Measurements from ENCODE around the gene GFAP.
A peak's percentile ranks its signal among the peaks of the same experiment; 100 is the strongest.

Gene GFAP

DNA sequence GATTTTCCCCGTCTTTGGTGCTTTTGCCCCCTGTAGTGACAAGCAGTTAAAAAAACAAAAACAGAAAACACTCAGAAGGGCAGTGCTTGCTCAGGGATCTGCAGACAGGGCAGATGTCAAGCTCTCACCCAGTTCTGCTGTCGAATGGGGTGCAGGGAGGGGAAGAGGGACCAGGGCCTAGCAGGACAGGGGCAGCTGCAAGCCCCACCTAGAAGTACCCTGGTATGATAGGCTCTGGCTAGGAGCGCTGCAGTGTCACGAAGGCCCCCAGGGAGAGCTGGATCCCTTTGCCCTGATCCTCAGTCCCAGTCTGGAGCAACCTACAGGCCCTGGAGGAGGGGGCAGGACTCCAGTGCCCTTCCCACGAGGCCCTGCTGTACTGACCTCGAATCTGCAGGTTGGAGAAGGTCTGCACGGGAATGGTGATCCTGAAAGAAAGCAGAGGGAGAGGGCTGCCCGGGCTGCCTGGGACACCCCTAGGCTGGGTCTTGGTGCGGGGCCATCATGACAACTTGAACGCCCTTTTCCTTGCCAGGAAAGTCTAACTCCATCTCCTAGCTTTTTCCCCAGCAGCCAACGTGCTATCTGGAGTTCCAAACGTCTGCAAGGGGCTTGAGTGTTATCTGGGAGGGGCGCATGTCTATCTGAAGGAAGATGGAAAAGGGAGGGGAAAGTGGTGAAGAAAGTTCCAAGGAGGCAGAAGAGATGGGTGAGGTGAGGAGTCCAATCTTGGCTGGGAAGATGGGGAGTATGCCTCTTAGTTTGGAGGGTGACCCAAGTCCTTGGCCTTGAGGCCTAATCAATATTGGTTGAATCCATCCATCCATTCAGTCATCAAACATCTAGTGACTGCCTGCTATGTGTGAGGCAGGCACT, 4.8 kb downstream of the GFAP start:
- in situ Hi-C loops (cut with MboI; ENCODE audit: low pct_unique_long_range_greater_than_20kb, low sequenced_read_pairs, unreplicated experiment), result no loop called here
- TF ChIP-seq, protein P1, sequence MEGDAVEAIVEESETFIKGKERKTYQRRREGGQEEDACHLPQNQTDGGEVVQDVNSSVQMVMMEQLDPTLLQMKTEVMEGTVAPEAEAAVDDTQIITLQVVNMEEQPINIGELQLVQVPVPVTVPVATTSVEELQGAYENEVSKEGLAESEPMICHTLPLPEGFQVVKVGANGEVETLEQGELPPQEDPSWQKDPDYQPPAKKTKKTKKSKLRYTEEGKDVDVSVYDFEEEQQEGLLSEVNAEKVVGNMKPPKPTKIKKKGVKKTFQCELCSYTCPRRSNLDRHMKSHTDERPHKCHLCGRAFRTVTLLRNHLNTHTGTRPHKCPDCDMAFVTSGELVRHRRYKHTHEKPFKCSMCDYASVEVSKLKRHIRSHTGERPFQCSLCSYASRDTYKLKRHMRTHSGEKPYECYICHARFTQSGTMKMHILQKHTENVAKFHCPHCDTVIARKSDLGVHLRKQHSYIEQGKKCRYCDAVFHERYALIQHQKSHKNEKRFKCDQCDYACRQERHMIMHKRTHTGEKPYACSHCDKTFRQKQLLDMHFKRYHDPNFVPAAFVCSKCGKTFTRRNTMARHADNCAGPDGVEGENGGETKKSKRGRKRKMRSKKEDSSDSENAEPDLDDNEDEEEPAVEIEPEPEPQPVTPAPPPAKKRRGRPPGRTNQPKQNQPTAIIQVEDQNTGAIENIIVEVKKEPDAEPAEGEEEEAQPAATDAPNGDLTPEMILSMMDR (IDR thresholded peaks at IDR 0.05; ENCODE audit: extremely low read depth, insufficient read depth, missing control alignments), result no peak
- peak; percentile 9 for DNase-seq (ENCODE audit: low spot score)

DNA sequence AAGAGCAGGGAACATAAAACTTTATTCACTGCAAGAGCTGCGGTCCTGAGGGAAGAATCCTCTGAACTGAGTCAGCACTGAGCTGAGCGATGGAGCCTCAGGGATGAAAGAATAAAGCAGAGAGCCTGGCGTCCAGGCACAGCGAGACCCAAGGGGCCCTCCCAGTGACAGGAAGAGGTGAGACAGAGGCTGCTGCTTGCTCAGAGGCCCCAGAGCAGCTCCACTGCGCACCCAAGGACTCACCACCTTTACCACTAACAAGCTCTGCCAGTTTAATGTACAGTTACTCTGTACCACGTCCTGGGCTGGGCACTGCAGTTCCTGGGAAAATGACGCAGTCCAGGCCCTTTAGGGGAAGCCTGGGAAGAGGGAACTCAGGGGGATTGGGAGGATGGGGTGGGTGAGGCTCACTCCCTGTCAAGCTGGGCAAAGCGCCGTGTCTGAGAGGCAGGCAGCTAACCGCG, 5.6 kb downstream of the GFAP start:
- TF ChIP-seq, protein P1 (IDR thresholded peaks at IDR 0.05; ENCODE audit: extremely low read depth, insufficient read depth, missing control alignments), result no peak
- DNase-seq (ENCODE audit: low spot score), result peak; percentile 15
- in situ Hi-C loops (cut with MboI; ENCODE audit: low pct_unique_long_range_greater_than_20kb, low sequenced_read_pairs, unreplicated experiment), result no loop called here

DNA sequence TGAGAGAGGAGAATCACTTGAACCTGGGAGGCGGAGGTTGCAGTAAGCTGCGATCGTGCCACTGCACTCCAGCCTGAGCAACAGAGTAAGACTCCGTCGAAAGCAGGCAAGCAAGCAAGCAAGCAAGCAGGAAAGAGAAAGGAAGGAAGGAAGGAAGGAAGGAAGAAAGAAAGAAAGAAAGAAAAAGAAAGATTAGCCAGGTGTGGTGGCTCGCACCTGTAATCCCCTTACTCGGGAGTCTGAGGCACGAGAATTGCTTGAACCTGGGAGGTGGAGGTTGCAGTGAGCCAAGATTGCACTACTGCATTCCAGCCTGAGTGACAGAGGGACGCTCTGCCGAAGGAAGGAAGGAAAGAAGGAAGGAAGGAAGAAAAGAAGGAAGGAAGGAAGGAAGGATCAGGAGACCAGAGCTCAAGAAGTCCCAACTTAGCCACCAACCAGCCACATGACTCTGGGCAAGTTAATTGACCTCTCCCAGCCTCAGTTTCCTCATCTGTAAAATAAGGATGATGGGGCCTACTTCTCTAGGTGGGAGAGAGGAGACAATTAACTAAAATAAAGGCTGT, 6.5 kb downstream of the GFAP start:
- TF ChIP-seq, protein P1 (IDR thresholded peaks at IDR 0.05; ENCODE audit: extremely low read depth, insufficient read depth, missing control alignments), result no peak
- no peak for DNase-seq (ENCODE audit: low spot score)
- in situ Hi-C loops (cut with MboI; ENCODE audit: low pct_unique_long_range_greater_than_20kb, low sequenced_read_pairs, unreplicated experiment), result no loop called here

DNA sequence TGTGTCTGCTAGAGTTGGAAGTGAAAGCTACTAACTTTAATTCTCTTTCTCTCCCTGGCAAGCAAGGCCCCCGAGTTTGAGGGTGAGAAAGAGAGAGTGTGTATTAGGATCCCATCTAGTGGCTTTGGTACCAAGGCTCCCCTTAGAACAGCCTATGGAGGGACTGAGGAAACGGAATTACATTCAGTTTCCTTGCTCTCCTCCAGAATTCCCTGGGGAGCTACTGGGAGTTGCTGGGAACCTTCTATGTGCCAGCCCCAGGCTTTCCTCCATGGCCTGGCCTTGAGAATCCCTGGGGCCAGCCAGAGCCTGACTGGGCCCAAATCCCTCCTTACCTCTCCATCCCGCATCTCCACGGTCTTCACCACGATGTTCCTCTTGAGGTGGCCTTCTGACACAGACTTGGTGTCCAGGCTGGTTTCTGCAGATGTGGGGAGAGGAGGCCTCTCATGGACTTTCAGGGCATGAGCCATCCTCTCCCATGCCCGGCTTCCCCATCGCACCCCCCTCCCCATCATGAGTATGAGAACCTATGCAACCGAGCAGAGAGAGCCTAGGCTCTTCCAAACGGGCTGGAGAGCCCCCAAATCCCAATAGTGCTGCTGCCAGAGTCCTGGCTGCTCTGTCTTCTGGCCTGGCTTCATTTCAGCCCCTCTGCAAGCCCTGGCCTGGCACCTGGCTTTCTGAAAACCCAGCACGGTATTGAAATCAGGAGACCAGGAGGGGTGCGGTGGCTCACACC, 7.4 kb downstream of the GFAP start:
- TF ChIP-seq, protein P1 (IDR thresholded peaks at IDR 0.05; ENCODE audit: extremely low read depth, insufficient read depth, missing control alignments), result no peak
- in situ Hi-C loops (cut with MboI; ENCODE audit: low pct_unique_long_range_greater_than_20kb, low sequenced_read_pairs, unreplicated experiment), result no loop called here
- peak; percentile 11 for DNase-seq (ENCODE audit: low spot score)

DNA sequence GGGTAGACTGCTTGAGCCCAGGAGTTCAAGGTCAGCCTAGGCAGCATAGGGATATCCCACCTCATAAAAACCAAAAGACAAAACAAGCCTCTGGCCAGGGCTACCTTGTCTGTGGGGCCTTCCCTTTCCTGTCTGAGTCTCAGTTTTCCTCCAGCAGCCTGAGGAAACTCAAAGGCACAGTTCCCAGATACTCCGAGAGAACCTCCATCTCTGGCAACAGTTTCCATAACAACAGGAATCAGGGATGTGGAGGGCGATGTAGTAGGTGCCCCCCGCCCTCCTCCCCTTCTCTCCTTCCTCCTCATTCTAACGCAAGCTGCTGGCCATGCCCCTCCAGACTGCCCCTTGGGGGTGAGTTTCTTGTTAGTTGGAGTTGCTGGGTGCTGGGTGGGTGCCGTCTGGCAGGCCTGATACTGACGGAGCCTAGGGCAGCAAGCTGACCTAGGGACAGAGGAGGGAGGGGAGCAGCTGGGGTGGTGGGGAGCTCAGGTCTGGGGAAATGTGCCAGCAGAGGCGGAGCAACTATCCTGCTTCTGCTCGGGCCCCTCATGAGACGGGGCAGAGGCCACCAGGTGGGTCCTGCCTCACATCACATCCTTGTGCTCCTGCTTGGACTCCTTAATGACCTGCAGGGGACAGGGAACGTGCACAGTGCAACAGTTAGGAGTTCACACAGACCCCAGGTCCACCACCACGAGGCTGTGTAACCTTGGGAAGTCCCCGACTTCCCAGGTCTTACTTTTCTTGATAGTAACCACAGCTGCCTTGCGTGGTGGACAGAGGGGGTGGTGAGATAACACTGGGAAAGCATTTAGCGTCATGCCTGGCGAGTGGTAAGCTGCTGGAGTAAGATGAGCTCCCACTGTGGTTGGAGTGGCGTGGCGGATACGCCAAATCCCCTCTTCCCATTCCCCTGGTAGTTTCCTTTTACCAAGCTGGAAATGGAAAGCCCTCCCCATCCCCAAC, 8.3 kb downstream of the GFAP start:
- TF ChIP-seq, protein P1 (IDR thresholded peaks at IDR 0.05; ENCODE audit: extremely low read depth, insufficient read depth, missing control alignments), result no peak
- DNase-seq (ENCODE audit: low spot score), result no peak
- in situ Hi-C loops (cut with MboI; ENCODE audit: low pct_unique_long_range_greater_than_20kb, low sequenced_read_pairs, unreplicated experiment), result no loop called here
